Measurements from ENCODE around the gene BRPF1. TPM values are rescaled to one million over a fixed set of nuclear protein-coding genes. Genes with fewer than 3 reads are reported as not detected.

The BRPF1 gene
- total and polyA plus RNA-seq, 8 donors, result 5.8 to 10.8 (median 8.4) TPM

- no peaks in the 10 kb centered on the region for H3K27me3 ChIP-seq
- H3K4me3 ChIP-seq, result no peak overlapping the region
- peaks cover 0 to 3% (median 0%) of the 10 kb centered on the region in 3 donors for H3K4me1 ChIP-seq
- no peak for TF ChIP-seq CTCF (IDR thresholded peaks at IDR 0.05)
- no peak for DNase-seq
- intact Hi-C loops (cut with DNase I), result no loop called here
- no peak for FAIRE-seq
- ATAC-seq, result no peak
- H3K36me3 ChIP-seq, result peaks cover 14 to 76% (median 38%) of the 10 kb centered on the region in 3 donors
- no peak overlapping the region for H3K27ac ChIP-seq
- no peaks in the 10 kb centered on the region for H3K9me3 ChIP-seq
- WGBS, 2 donors, result 91 to 94% methylated on average over 9 of the region's 9 CpGs
Measured at GRCh38 chr3:9686050-9686550, 45.4 kb upstream of the BRPF1 start.

GRCh38 chr3:9686703-9687102 is 44.8 kb upstream of the BRPF1 start:
- ATAC-seq, result no peak
- TF ChIP-seq CTCF (IDR thresholded peaks at IDR 0.05), result no peak
- H3K36me3 ChIP-seq, result peaks cover 14 to 76% (median 38%) of the 10 kb centered on the region in 3 donors
- H3K4me1 ChIP-seq, result no peaks in the 10 kb centered on the region
- H3K4me3 ChIP-seq, result no peak overlapping the region
- H3K9me3 ChIP-seq, result no peaks in the 10 kb centered on the region
- WGBS, 2 donors, result 92 to 93% methylated on average over 3 of the region's 3 CpGs
- FAIRE-seq, result no peak
- intact Hi-C loops (cut with DNase I), result no loop called here
- no peaks in the 10 kb centered on the region for H3K27me3 ChIP-seq
- H3K27ac ChIP-seq, result no peak overlapping the region
- no peak for DNase-seq

DNA sequence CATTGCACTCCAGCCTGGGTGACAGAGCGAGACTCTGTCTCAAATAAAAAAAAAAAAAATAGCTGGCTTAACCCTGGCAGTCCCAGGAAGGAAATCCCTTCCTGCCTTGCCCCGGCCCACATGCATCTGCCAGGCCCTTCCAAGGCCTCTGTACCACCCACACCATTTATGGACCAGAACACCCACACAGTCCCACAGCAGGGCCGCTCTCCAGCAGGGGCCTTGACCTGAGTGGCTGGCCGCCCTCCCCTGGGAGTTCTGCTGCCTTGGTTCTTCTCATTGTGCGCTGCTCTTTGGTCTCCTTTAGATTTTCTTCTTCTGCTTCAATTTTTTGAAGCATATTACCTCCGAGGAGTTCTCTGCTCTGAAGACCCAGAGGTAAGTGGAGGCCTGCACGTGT is 44.0 kb upstream of the BRPF1 start:
- TF ChIP-seq CTCF (IDR thresholded peaks at IDR 0.05), result no peak
- Histone ChIP-seq H3K27me3 (no peaks in the 10 kb centered on the region), H3K4me1 (no peaks in the 10 kb centered on the region), H3K36me3 (peaks cover 14 to 82% (median 38%) of the 10 kb centered on the region in 3 donors), H3K4me3 (no peak overlapping the region), H3K27ac (no peak overlapping the region), H3K9me3 (no peaks in the 10 kb centered on the region)
- FAIRE-seq, result no peak
- intact Hi-C loops (cut with DNase I), result no loop called here
- 92% methylated on average over 7 of the region's 7 CpGs for WGBS, 2 donors
- ATAC-seq, result no peak
- DNase-seq, result no peak

DNA sequence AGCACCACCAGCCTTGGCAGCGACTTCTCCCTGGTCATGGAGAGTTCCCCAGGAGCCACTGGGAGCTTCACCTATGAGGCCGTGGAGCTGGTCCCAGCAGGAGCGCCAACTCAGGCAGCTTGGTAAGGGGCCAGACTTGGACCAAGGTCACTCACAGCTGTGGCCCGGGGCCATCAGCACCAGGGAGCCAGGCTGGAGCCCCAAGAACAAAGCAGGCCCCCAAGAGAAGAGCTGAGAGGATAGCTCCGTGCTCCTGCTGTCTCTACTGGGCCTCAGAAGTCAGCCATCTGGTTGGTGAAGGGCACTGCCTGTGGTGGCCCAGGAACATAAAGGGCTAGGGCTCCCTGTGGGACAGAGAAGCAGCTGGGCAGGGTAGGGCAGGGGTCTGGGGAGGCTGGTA is 42.6 kb upstream of the BRPF1 start:
- 79 to 84% methylated on average over 5 of the region's 5 CpGs for WGBS, 2 donors
- Histone ChIP-seq H3K27me3 (no peaks in the 10 kb centered on the region), H3K36me3 (peaks cover 14 to 78% (median 27%) of the 10 kb centered on the region in 3 donors)

More for the DNA sequence above, 42.6 kb upstream of the BRPF1 start:
- intact Hi-C loops (cut with DNase I), result no loop called here
- Histone ChIP-seq H3K9me3 (no peaks in the 10 kb centered on the region), H3K4me1 (no peaks in the 10 kb centered on the region), H3K27ac (no peak overlapping the region), H3K4me3 (no peak overlapping the region)
- ATAC-seq (no peak), DNase-seq (no peak), FAIRE-seq (no peak)
- TF ChIP-seq CTCF (IDR thresholded peaks at IDR 0.05), result no peak
